HEK293T (cell line): ENCODE measurements around the gene RAB3IL1.

Experiments
- BHLHE40 ChIP-seq: fragments of 450-650 bp; IDR thresholded peaks from 2 replicates; pipeline ENCODE4 v1.6.1; 2016; ENCODE audit warnings: mild to moderate bottlenecking, moderate library complexity, borderline replicate concordance
- FOXA1 ChIP-seq: fragments of 450-650 bp; IDR thresholded peaks from 2 replicates; pipeline ENCODE4 v1.6.1; 2016; ENCODE audit warnings: mild to moderate bottlenecking
- FOXK2 ChIP-seq: fragments of 450-650 bp; IDR thresholded peaks from 2 replicates; pipeline ENCODE4 v1.6.1; 2016; ENCODE audit warnings: mild to moderate bottlenecking
- FOXM1 ChIP-seq: fragments of 450-650 bp; IDR thresholded peaks from 2 replicates; pipeline ENCODE4 v1.6.1; 2017; ENCODE audit warnings: mild to moderate bottlenecking, borderline replicate concordance
- HDGF ChIP-seq: fragments of 450-650 bp; IDR thresholded peaks from 2 replicates; pipeline ENCODE4 v1.6.1; 2017; ENCODE audit warnings: antibody characterized with exemption, borderline replicate concordance
- LEF1 ChIP-seq: fragments of 450-650 bp; IDR thresholded peaks from 2 replicates; pipeline ENCODE4 v1.6.1; 2017; ENCODE audit warnings: mild to moderate bottlenecking, borderline replicate concordance
- SP1 ChIP-seq: fragments of 450-650 bp; IDR thresholded peaks from 2 replicates; pipeline ENCODE4 v1.6.1; 2017
- SUZ12 ChIP-seq: fragments of 450-650 bp; IDR thresholded peaks from 2 replicates; pipeline ENCODE4 v1.6.1; 2016; ENCODE audit warnings: mild to moderate bottlenecking
- TARDBP ChIP-seq: fragments of 450-650 bp; IDR thresholded peaks from 2 replicates; pipeline ENCODE4 v1.6.1; 2016
- TF ChIP-seq, protein P1 (sequence below): fragments of 450-650 bp; IDR thresholded peaks from 2 replicates; pipeline ENCODE4 v1.6.1; 2016

DNA sequence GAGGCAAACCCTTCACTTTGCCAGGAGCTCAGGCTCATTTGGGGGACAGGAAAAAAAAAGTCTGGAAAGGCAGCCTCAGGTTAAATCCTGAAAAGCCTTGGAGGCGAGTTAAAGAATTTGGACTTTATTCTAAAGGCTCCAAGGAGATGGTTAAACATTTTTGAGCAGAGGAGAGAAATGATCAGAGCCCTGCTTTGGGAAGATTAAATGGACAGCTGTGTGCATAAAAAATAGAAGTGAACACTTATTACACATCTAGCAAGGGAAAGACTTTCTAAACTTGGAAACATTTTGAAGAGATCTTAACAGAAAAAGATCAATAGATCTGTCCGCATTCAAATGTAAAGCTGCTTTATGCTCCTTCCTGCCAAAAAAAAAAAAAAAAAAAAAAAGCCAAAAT, 8.4 kb upstream of the RAB3IL1 start:
- TF ChIP-seq, protein P1, sequence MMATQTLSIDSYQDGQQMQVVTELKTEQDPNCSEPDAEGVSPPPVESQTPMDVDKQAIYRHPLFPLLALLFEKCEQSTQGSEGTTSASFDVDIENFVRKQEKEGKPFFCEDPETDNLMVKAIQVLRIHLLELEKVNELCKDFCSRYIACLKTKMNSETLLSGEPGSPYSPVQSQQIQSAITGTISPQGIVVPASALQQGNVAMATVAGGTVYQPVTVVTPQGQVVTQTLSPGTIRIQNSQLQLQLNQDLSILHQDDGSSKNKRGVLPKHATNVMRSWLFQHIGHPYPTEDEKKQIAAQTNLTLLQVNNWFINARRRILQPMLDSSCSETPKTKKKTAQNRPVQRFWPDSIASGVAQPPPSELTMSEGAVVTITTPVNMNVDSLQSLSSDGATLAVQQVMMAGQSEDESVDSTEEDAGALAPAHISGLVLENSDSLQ: no peak
- no peak for TF ChIP-seq TARDBP
- no peak for TF ChIP-seq BHLHE40
- no peak for TF ChIP-seq FOXK2
- no peak for TF ChIP-seq HDGF
- TF ChIP-seq FOXM1: no peak
- TF ChIP-seq FOXA1: no peak
- no peak for TF ChIP-seq SP1
- TF ChIP-seq LEF1: no peak
- no peak for TF ChIP-seq SUZ12
